HCT116 (cell line): ENCODE results near the gene HOXB8. TPM values are rescaled to one million over a fixed set of nuclear protein-coding genes. Genes with fewer than 3 reads are reported as not detected.
A peak's percentile ranks its signal among the peaks of the same experiment; 100 is the strongest.

ENCODE experiments used
- ATAC-seq: fragments of 200-7000 bp; cut with Tn5 transposase; 2 replicates; pipeline ENCODE4 v1.9.1; 2020; ENCODE audit warnings: mild to moderate bottlenecking, moderate library complexity
- BruUV-seq: library from RNA; stranded (reverse); fragments of 400-500 nt; replicated peaks from 2 replicates; lab custom pipeline; 2021; lab: Mats Ljungman, UMichigan
- CTCF ChIA-PET: fragments of 300-600 bp; sonication (Branson Sonifier 250); formaldehyde crosslinking; loops from one replicate; lab custom pipeline; 2021; ENCODE audit warnings: antibody characterized with exemption; lab: Charles Lee
- POLR2A ChIA-PET: fragments of 300-600, 350-600 bp; sonication (Branson Sonifier 250); formaldehyde crosslinking; loops from one replicate; lab custom pipeline; 2021; ENCODE audit warnings: antibody characterized with exemption; lab: Charles Lee
- RAD21 ChIA-PET, 2 experiments: fragments of 300-600 bp; sonication (Branson Sonifier 250); formaldehyde crosslinking; loops; one replicate each; lab custom pipeline; 2023; ENCODE audit warnings: low total read pairs in 2 of 2; ENCODE audit not compliant: uncharacterized antibody in 2 of 2, unreplicated experiment in 2 of 2, low non-redundant PET in 1 of 2; lab: Charles Lee
- DNase-seq: peaks from one replicate; pipeline ENCODE4 v3.0.0-alpha.2; 2010; ENCODE audit warnings: low read depth, low spot score
- H2AFZ ChIP-seq: fragments of 200-600 bp; shearing (Covaris generic), sonication (generic); 2 replicates; pipeline ENCODE4 v1.6.1; 2017; ENCODE audit warnings: low read depth, mixed run types, mixed read lengths, antibody characterized with exemption, low read length; ENCODE audit not compliant: poor library complexity, severe bottlenecking
- H3K27ac ChIP-seq: 2 replicates; pipeline ENCODE4 v1.5.1; 2012; ENCODE audit warnings: low read depth, low read length
- H3K27me3 ChIP-seq: fragments of 200-600 bp; sonication (generic); 2 replicates; pipeline ENCODE4 v1.6.1; 2016; ENCODE audit warnings: mixed run types, low read length, mixed read lengths; ENCODE audit not compliant: insufficient read depth
- H3K36me3 ChIP-seq, 2 experiments: fragments of 200-500 bp in 1 of 2; fragments of 200-600 bp in 1 of 2; sonication (Bioruptor generic) in 1 of 2; sonication (generic) in 1 of 2; 2 replicates each; pipeline versions ENCODE4 v1.5.1 to v1.6.1; 2014 to 2016; ENCODE audit warnings: low read length in 2 of 2, inconsistent platforms in 1 of 2, mixed read lengths in 1 of 2, mixed run types in 1 of 2; ENCODE audit not compliant: insufficient read depth in 2 of 2, control insufficient read depth in 1 of 2
- H3K4me1 ChIP-seq, 2 experiments: fragments of 200-600 bp in 1 of 2; sonication (generic) in 1 of 2; 2 replicates each; pipeline versions ENCODE4 v1.5.1 to v1.6.1; 2012 to 2017; ENCODE audit warnings: low read length in 2 of 2, inconsistent platforms in 1 of 2, mild to moderate bottlenecking in 1 of 2, mixed read lengths in 1 of 2, mixed run types in 1 of 2, moderate library complexity in 1 of 2; ENCODE audit not compliant: insufficient read depth in 2 of 2, control insufficient read depth in 1 of 2
- H3K4me2 ChIP-seq: fragments of 200-600 bp; sonication (generic); 2 replicates; pipeline ENCODE4 v1.6.1; 2017; ENCODE audit warnings: mixed run types, low read length, mixed read lengths
- H3K4me3 ChIP-seq, 2 experiments: fragments of 200-600 bp in 1 of 2; sonication (generic) in 1 of 2; replicated peaks in 1 of 2; 2 replicates each; pipeline ENCODE4 v1.5.1; 2011 to 2016; ENCODE audit warnings: low read length in 2 of 2, control low read depth in 1 of 2, low read depth in 1 of 2, mild to moderate bottlenecking in 1 of 2, mixed read lengths in 1 of 2, mixed run types in 1 of 2
- H3K79me2 ChIP-seq: fragments of 200-600 bp; sonication (generic); 2 replicates; pipeline ENCODE4 v1.6.1; 2017; ENCODE audit warnings: mild to moderate bottlenecking, mixed run types, low read length, moderate library complexity, mixed read lengths; ENCODE audit not compliant: insufficient read depth
- H3K9ac ChIP-seq: fragments of 200-600 bp; sonication (generic); 2 replicates; pipeline ENCODE4 v1.6.1; 2016; ENCODE audit warnings: low read length, mixed read lengths
- H3K9me2 ChIP-seq: fragments of 200-600 bp; sonication (generic), shearing (Covaris generic); 2 replicates; pipeline ENCODE4 v1.6.1; 2017; ENCODE audit warnings: mixed run types, mild to moderate bottlenecking, moderate library complexity; ENCODE audit not compliant: insufficient read depth
- H3K9me3 ChIP-seq, 2 experiments: fragments of 200-500 bp in 1 of 2; fragments of 200-600 bp in 1 of 2; sonication (Bioruptor generic) in 1 of 2; sonication (generic) in 1 of 2; 2 replicates each; pipeline ENCODE4 v1.6.1; 2014 to 2017; ENCODE audit warnings: low read length in 2 of 2, mixed read lengths in 2 of 2, inconsistent platforms in 1 of 2, low read depth in 1 of 2, mild to moderate bottlenecking in 1 of 2, mixed run types in 1 of 2, moderate library complexity in 1 of 2; ENCODE audit not compliant: control insufficient read depth in 1 of 2, insufficient read depth in 1 of 2
- H4K20me1 ChIP-seq: fragments of 200-600 bp; sonication (generic), shearing (Covaris generic); 2 replicates; pipeline ENCODE4 v1.6.1; 2017; ENCODE audit warnings: mixed run types, mild to moderate bottlenecking, moderate library complexity; ENCODE audit not compliant: insufficient read depth
- ELF1 ChIP-seq: IDR thresholded peaks from 2 replicates; pipeline ENCODE4 v1.6.1; 2012; ENCODE audit warnings: low read depth, borderline replicate concordance
- EZH2phosphoT487 ChIP-seq: fragments of 200-600 bp; IDR thresholded peaks from 2 replicates; pipeline ENCODE4 v1.6.1; 2018; ENCODE audit warnings: antibody characterized with exemption, borderline replicate concordance
- SRF ChIP-seq: IDR thresholded peaks from 2 replicates; pipeline ENCODE4 v1.6.1; 2012; ENCODE audit warnings: low read depth
- YY1 ChIP-seq: IDR thresholded peaks from 2 replicates; pipeline ENCODE4 v1.6.1; 2011; ENCODE audit warnings: low read length, low read depth, moderate library complexity, mild to moderate bottlenecking; ENCODE audit not compliant: insufficient replicate concordance; ENCODE audit errors: extremely low read depth
- ZFX ChIP-seq: fragments of 450-650 bp; IDR thresholded peaks from 2 replicates; pipeline ENCODE4 v1.6.1; 2017
- intact Hi-C: fragments of 100-400 bp; cut with micrococcal nuclease; formaldehyde crosslinking; loops from 2 replicates; pipeline ENCODE4 v1.10.0; 2022
- total RNA-seq: library from RNA; stranded (reverse); gene quantifications from one replicate; pipeline ENCODE4 v1.2.1, GENCODE V29; 2021; ENCODE audit not compliant: unreplicated experiment
- TF ChIP-seq, protein P1 (sequence below): IDR thresholded peaks from 2 replicates; pipeline ENCODE4 v1.6.1; 2012; ENCODE audit warnings: low read depth

HOXB8 gene
- total RNA-seq, 1 experiment from 2014 or later, result 44.7 TPM

GRCh38 chr17:48605409-48605919 is 9.6 kb downstream of the HOXB8 start:
- H2AFZ ChIP-seq, result peak overlapping the region; percentile 86
- H3K27me3 ChIP-seq, result no peaks in the 10 kb centered on the region
- no TSS peak for BruUV-seq
- H4K20me1 ChIP-seq, result peaks cover 4% of the 10 kb centered on the region; the same call in 1 of the 2 replicates
- H3K4me2 ChIP-seq, result peak overlapping the region; percentile 82
- DNase-seq, result no peak
- peaks cover 75% of the 10 kb centered on the region for H3K79me2 ChIP-seq
- POLR2A ChIA-PET, result interaction anchor here (1.3 to 1.6 kb wide), 2 partner anchors 9 to 557 kb away, joined by 3 to 4 read pairs; partner anchors contain the start of gene NFE2L1
- H3K9me2 ChIP-seq, result no peaks in the 10 kb centered on the region
- H3K4me1 ChIP-seq, result peaks cover 39 to 64% of the 10 kb centered on the region in 2 experiments
- peak; percentile 10; the same call in 1 of the 2 replicates for ATAC-seq
- peak overlapping the region; percentile 83 for H3K9ac ChIP-seq
- TF ChIP-seq YY1 (no peak), EZH2phosphoT487 (no peak), ZFX (no peak), SRF (no peak), ELF1 (no peak)
- TF ChIP-seq, protein P1, sequence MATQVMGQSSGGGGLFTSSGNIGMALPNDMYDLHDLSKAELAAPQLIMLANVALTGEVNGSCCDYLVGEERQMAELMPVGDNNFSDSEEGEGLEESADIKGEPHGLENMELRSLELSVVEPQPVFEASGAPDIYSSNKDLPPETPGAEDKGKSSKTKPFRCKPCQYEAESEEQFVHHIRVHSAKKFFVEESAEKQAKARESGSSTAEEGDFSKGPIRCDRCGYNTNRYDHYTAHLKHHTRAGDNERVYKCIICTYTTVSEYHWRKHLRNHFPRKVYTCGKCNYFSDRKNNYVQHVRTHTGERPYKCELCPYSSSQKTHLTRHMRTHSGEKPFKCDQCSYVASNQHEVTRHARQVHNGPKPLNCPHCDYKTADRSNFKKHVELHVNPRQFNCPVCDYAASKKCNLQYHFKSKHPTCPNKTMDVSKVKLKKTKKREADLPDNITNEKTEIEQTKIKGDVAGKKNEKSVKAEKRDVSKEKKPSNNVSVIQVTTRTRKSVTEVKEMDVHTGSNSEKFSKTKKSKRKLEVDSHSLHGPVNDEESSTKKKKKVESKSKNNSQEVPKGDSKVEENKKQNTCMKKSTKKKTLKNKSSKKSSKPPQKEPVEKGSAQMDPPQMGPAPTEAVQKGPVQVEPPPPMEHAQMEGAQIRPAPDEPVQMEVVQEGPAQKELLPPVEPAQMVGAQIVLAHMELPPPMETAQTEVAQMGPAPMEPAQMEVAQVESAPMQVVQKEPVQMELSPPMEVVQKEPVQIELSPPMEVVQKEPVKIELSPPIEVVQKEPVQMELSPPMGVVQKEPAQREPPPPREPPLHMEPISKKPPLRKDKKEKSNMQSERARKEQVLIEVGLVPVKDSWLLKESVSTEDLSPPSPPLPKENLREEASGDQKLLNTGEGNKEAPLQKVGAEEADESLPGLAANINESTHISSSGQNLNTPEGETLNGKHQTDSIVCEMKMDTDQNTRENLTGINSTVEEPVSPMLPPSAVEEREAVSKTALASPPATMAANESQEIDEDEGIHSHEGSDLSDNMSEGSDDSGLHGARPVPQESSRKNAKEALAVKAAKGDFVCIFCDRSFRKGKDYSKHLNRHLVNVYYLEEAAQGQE, result no peak
- CTCF ChIA-PET, result no interaction called here
- H3K36me3 ChIP-seq, result peaks cover 0 to 3% of the 10 kb centered on the region in 2 experiments; a peak in 1 of 4 replicates
- no peaks in the 10 kb centered on the region for H3K9me3 ChIP-seq
- peak overlapping the region; percentile 78 to 87 for H3K4me3 ChIP-seq
- RAD21 ChIA-PET, result interaction anchor here in 1 of 2 experiments (0.7 kb wide), 1 partner anchor 13 kb away, joined by 3 read pairs; no protein-coding TSS in a partner anchor
- intact Hi-C loops, result no loop called here
- H3K27ac ChIP-seq, result peak overlapping the region; percentile 94
